Heart right ventricle (tissue), 16 donors: ENCODE results near the gene HHIP. TPM values are rescaled to one million over a fixed set of nuclear protein-coding genes. Genes with fewer than 3 reads are reported as not detected.
A peak's percentile ranks its signal among the peaks of the same experiment; 100 is the strongest.

ENCODE experiments used
- ATAC-seq, 8 donors: fragments of 200-7000 bp; cut with Tn5 transposase; one replicate each; pipeline ENCODE4 v1.9.1; 2020; ENCODE audit warnings: mild to moderate bottlenecking in 8 of 8, moderate library complexity in 8 of 8, moderate number of reproducible peaks in 1 of 8
- DNase-seq, 2 donors: peaks; one replicate each; pipeline ENCODE4 v3.0.0-alpha.2; 2020
- H3K27ac ChIP-seq, 10 donors: fragments of 200-600 bp; sonication (generic) in 2 of 10; one replicate each; pipeline versions ENCODE4 v1.5.0 to v1.8.0; 2020 to 2022; ENCODE audit warnings: mild to moderate bottlenecking in 3 of 10
- H3K27me3 ChIP-seq, 7 donors: fragments of 200-600 bp; one replicate each; pipeline ENCODE4 v1.8.0; 2021 to 2022; ENCODE audit warnings: mild to moderate bottlenecking in 2 of 7
- H3K36me3 ChIP-seq, 9 donors: fragments of 200-600 bp; sonication (generic) in 1 of 9; one replicate each; pipeline versions ENCODE4 v1.5.0 to v1.8.0; 2020 to 2022; ENCODE audit warnings: mild to moderate bottlenecking in 2 of 9
- H3K4me1 ChIP-seq, 9 donors: fragments of 200-600 bp; sonication (generic) in 1 of 9; one replicate each; pipeline versions ENCODE4 v1.5.0 to v1.8.0; 2020 to 2022; ENCODE audit warnings: mild to moderate bottlenecking in 4 of 9
- H3K4me3 ChIP-seq, 10 donors: fragments of 200-600 bp; sonication (generic) in 2 of 10; one replicate each; pipeline versions ENCODE4 v1.5.0 to v1.8.0; 2020 to 2022; ENCODE audit warnings: mild to moderate bottlenecking in 7 of 10, moderate library complexity in 2 of 10
- H3K9me3 ChIP-seq, 11 donors: fragments of 200-600 bp in 10 of 11; sonication (generic) in 2 of 11; one replicate each; pipeline versions ENCODE4 v1.5.0 to v1.8.0; 2013 to 2022; ENCODE audit warnings: mild to moderate bottlenecking in 2 of 11, control low read depth in 1 of 11, moderate library complexity in 1 of 11
- WGBS, 2 donors: extraction: QIAGEN DNeasy Blood & Tissue Kit; methylation state at CpG; one replicate each; pipeline ENCODE4 v1.1.7; 2013; ENCODE audit warnings: inconsistent platforms in 1 of 2; 5-methylcytosine and 5-hydroxymethylcytosine counted together
- intact Hi-C, 10 donors: fragments of 100-400 bp; cut with DNase I; formaldehyde crosslinking; loops; one replicate each; pipeline versions ENCODE4 v1.11.1 to v1.14.2; 2022
- polyA plus RNA-seq, 2 donors: library from polyadenylated mRNA; stranded (reverse); fragments of 200-250 nt; gene quantifications; one replicate each; pipeline ENCODE4 v1.2.3, GENCODE V29; 2013
- total RNA-seq, 10 donors: library from RNA; stranded (reverse); fragmentation: NEBNext Ultra II Directional in 3 of 10; extraction: Animal tissue kit (Norgen Biotek cat#: 25700) in 3 of 10; gene quantifications; one replicate each; pipeline versions ENCODE4 v1.2.1 to v1.2.4, GENCODE V29; 2021 to 2023
- TF ChIP-seq, protein P1 (sequence below), 9 donors: fragments of 200-600 bp; sonication (generic) in 2 of 9; IDR thresholded peaks; one replicate each; pipeline versions ENCODE4 v1.5.0 to v1.8.0; 2021 to 2022; ENCODE audit warnings: antibody characterized with exemption in 9 of 9, mild to moderate bottlenecking in 5 of 9, moderate library complexity in 1 of 9
- donor health status: Arrhythmogenic right ventricular cardiomyopathy.
- donor health status: ischemic (EF 13 %, LVEDD 7.1; RV severe dilation, severe dysfunction).
- donor health status: healthy with polysubstance abuse.
- donor health status: DM: no; HTN: yes; CAD: no.
- donor health status: DM: no; HTN: no; CAD: no.
- donor health status: ischemic (EF 25% LVEDD 6.9; RV normal size, moderate dysfunction).
- donor health status: ischemic (EF 25% LVEDD 5.7; RV mildly dilated, moderate dysfunction).
- donor health status: healthy.
- donor health status: DM: yes; HTN: yes; CAD: no.
- donor health status: Ischemic cardiomyopathy.
- donor health status: ischemic (EF 35%, LVEDD 5.7; RV mildly dilated, moderate dysfunction).
- donor health status: nonischemic (EF 11% LVEDD 7.7; RV severe dilation, severe dysfunction).
- donor health status: DM: yes; HTN: yes; CAD: no.
- donor health status: PGD.
- donor health status: ischemic (EF 29% LVEDD 5.4; RV normal size, mild dysfunction).
- donor health status: nonischemic (EF 23%, LVEDD 6.1; RV moderate dilation, normal function).

HHIP gene
- total and polyA plus RNA-seq, 12 donors, result 0.02 to 0.49 (median 0.23) TPM; not detected in 6

DNA sequence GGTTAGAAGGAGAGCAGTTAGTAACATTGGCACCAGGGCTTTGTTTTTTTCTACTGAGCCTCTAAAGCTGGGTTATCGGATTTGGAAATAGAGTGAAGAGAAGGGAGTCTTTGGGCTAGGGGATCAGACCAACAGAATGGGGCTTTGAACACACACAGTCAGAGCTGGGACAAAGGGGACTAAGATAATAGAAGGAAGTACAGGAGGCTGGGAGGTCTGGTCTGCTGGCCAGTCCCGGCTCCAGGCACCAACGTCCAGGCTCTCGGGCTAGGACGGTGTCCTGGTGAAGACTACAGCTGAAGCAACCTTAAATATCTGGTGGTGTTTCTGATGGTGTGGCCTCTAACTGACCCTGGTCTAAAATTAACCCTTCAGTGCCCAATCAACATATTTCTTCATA, 57.5 kb downstream of the HHIP start:
- Histone ChIP-seq H3K9me3 (no peaks in the 10 kb centered on the region), H3K4me3 (no peak overlapping the region), H3K27me3 (no peaks in the 10 kb centered on the region), H3K27ac (no peak overlapping the region), H3K36me3 (no peaks in the 10 kb centered on the region), H3K4me1 (peaks cover 0 to 16% (median 8%) of the 10 kb centered on the region in 9 donors)
- DNase-seq (no peak), ATAC-seq (no peak)
- 76 to 77% methylated on average over 5 of the region's 5 CpGs for WGBS, 2 donors
- TF ChIP-seq, protein P1, sequence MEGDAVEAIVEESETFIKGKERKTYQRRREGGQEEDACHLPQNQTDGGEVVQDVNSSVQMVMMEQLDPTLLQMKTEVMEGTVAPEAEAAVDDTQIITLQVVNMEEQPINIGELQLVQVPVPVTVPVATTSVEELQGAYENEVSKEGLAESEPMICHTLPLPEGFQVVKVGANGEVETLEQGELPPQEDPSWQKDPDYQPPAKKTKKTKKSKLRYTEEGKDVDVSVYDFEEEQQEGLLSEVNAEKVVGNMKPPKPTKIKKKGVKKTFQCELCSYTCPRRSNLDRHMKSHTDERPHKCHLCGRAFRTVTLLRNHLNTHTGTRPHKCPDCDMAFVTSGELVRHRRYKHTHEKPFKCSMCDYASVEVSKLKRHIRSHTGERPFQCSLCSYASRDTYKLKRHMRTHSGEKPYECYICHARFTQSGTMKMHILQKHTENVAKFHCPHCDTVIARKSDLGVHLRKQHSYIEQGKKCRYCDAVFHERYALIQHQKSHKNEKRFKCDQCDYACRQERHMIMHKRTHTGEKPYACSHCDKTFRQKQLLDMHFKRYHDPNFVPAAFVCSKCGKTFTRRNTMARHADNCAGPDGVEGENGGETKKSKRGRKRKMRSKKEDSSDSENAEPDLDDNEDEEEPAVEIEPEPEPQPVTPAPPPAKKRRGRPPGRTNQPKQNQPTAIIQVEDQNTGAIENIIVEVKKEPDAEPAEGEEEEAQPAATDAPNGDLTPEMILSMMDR (IDR thresholded peaks at IDR 0.05), result no peak
- intact Hi-C loops, result no loop called here

DNA sequence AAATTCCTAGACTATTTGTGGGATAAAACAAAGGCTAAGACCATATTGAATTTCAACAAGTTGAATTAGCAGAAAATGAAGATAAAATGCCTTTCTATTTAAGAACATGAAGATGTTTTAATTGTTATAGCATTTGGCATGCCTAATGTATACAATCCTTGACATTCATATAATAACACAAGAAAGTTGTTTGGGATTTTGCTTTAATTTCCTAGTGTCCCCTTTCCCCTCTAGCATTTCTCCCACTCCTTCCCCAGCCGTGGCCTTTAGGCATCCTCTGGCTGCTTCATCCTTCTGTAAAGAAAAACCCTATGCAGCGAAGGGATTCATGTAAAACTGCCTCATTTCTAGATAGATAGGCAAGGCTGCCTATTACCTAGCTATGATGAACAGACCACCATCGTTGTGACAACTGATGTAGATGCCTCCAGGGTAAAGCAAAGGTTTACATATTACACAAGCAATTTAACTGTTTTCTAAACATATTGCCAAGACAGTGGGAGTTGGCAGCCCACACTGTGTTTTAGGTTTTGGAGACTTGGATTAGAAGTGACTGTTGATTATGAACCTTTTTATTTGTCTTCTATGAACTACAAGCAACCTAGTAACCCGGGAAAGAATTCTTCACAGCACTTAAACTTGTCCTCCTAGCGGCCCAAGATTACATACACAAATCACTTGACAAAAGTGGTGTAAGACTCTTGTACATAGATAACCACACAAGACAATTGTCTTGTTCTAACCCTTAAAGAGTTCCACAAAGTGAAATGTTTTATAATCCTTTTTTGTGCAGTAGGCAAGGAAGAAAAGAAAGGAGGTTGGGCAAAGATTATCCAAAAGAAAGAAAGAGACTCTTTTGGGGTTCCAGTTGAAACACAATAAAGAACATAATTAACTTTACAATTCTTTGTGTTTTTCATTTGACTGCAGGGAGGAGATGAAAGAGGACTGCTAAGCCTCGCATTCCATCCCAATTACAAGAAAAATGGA, 59.9 kb downstream of the HHIP start:
- no peak overlapping the region for H3K4me3 ChIP-seq
- no peaks in the 10 kb centered on the region for H3K9me3 ChIP-seq
- intact Hi-C loops, result no loop called here
- TF ChIP-seq, protein P1 (IDR thresholded peaks at IDR 0.05), result no peak
- H3K36me3 ChIP-seq, result no peaks in the 10 kb centered on the region
- H3K4me1 ChIP-seq, result peaks cover 0 to 21% (median 0%) of the 10 kb centered on the region in 9 donors
- WGBS, 2 donors, result 64 to 66% methylated on average over 6 of the region's 6 CpGs
- no peaks in the 10 kb centered on the region for H3K27me3 ChIP-seq
- ATAC-seq (no peak), DNase-seq (no peak)
- H3K27ac ChIP-seq, result no peak overlapping the region

GRCh38 chr4:144709159-144709558, 63.2 kb downstream of the HHIP start:
- H3K27me3 ChIP-seq, result no peaks in the 10 kb centered on the region
- H3K4me3 ChIP-seq, result no peak overlapping the region
- intact Hi-C loops, result no loop called here
- peaks cover 0 to 23% (median 0%) of the 10 kb centered on the region in 9 donors for H3K4me1 ChIP-seq
- H3K27ac ChIP-seq, result no peak overlapping the region
- H3K36me3 ChIP-seq, result no peaks in the 10 kb centered on the region
- ATAC-seq (peak in 2 of 8 donors; percentile 33 to 44), DNase-seq (no peak)
- WGBS, 2 donors, result 69 to 70% methylated on average over 2 of the region's 2 CpGs
- TF ChIP-seq, protein P1 (IDR thresholded peaks at IDR 0.05), result no peak
- H3K9me3 ChIP-seq, result no peaks in the 10 kb centered on the region

DNA sequence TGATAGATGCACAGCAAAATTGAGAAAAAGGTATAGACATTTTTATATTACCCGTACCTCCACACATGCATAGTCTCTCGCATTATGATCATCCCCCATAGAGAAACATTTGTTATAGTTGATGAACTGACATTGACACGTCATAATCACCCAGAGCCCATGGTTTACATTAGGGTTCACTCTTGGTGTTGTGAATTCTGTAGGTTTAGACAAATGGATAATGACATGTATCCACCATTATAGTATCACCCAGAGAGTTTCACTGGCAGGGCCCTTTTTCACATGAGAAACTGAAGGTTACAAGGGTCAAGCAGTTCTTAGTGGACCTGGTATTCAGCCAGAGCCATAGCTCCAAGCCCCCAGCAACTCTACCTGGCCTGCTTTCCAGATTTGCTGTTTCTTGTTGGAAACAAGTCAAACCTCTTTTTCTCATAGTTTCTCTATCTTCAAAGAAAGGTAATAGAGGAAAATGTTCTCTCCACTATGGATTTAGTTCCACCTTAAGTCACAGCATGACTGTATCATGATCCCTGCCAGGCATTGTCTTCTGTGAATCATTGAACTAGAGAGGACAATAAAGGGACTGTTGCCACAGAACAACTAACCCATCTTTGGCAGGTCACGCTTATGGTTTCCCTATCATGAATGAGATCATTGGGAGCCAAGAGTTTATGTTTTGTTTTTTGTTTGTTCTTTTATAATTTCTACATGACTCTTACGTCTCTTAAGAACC, 64.0 kb downstream of the HHIP start:
- Histone ChIP-seq H3K9me3 (no peaks in the 10 kb centered on the region), H3K4me1 (peaks cover 0 to 23% (median 0%) of the 10 kb centered on the region in 9 donors), H3K27ac (peak overlapping the region in 3 of 10 donors; percentile 35 to 52 (median 40)), H3K4me3 (no peak overlapping the region), H3K27me3 (no peaks in the 10 kb centered on the region), H3K36me3 (no peaks in the 10 kb centered on the region)
- intact Hi-C loops, result no loop called here
- DNase-seq, result peak in 1 of 2 donors; percentile 18
- TF ChIP-seq, protein P1 (IDR thresholded peaks at IDR 0.05), result no peak
- 76 to 84% methylated on average over 5 of the region's 5 CpGs for WGBS, 2 donors
- peak; percentile 57 to 96 (median 78) for ATAC-seq
